HEK293 (cell line): ENCODE results near the gene ANGPTL4.

Experiments used
- ATF2 ChIP-seq: fragments of 450-650 bp; formaldehyde crosslinking; IDR thresholded peaks from 2 replicates; pipeline ENCODE4 v1.5.1; 2016; ENCODE audit warnings: missing biosample characterization, missing genetic modification characterization, low read depth
- BCL11B ChIP-seq: fragments of 450-650 bp; formaldehyde crosslinking; IDR thresholded peaks from 2 replicates; pipeline ENCODE4 v1.5.1; 2016; ENCODE audit warnings: low read depth, missing biosample characterization, missing genetic modification characterization
- EGR2 ChIP-seq: fragments of 450-650 bp; formaldehyde crosslinking; IDR thresholded peaks from 2 replicates; pipeline ENCODE4 v1.5.1; 2016; ENCODE audit warnings: low read depth, missing biosample characterization, missing genetic modification characterization
- FEZF1 ChIP-seq: fragments of 450-650 bp; formaldehyde crosslinking; IDR thresholded peaks from 2 replicates; pipeline ENCODE4 v1.5.1; 2016; ENCODE audit warnings: missing biosample characterization, missing genetic modification characterization
- GLI4 ChIP-seq: fragments of 450-650 bp; formaldehyde crosslinking; IDR thresholded peaks from 2 replicates; pipeline ENCODE4 v1.5.1; 2016; ENCODE audit warnings: missing biosample characterization, missing genetic modification characterization
- HOXC10 ChIP-seq: sonication (generic); formaldehyde crosslinking; IDR thresholded peaks from 2 replicates; pipeline ENCODE4 v1.8.1; 2023; ENCODE audit warnings: mild to moderate bottlenecking, missing genetic modification reagents
- KLF16 ChIP-seq: fragments of 450-650 bp; formaldehyde crosslinking; IDR thresholded peaks from 2 replicates; pipeline ENCODE4 v1.5.1; 2017; ENCODE audit warnings: missing biosample characterization, missing genetic modification characterization
- KLF8 ChIP-seq: fragments of 450-650 bp; formaldehyde crosslinking; IDR thresholded peaks from 2 replicates; pipeline ENCODE4 v1.5.1; 2016; ENCODE audit warnings: missing biosample characterization, missing genetic modification characterization
- PBX3 ChIP-seq: sonication (generic); formaldehyde crosslinking; IDR thresholded peaks from 2 replicates; pipeline ENCODE4 v1.8.1; 2022; ENCODE audit warnings: mild to moderate bottlenecking, moderate library complexity, missing genetic modification reagents
- ZBTB17 ChIP-seq: fragments of 450-650 bp; formaldehyde crosslinking; IDR thresholded peaks from 2 replicates; pipeline ENCODE4 v1.5.1; 2016; ENCODE audit warnings: missing biosample characterization, missing genetic modification characterization
- ZBTB20 ChIP-seq: fragments of 450-650 bp; formaldehyde crosslinking; IDR thresholded peaks from 2 replicates; pipeline ENCODE4 v1.5.1; 2016; ENCODE audit warnings: missing biosample characterization, missing genetic modification characterization
- ZEB2 ChIP-seq: fragments of 450-650 bp; formaldehyde crosslinking; IDR thresholded peaks from 2 replicates; pipeline ENCODE4 v1.5.1; 2016; ENCODE audit warnings: missing biosample characterization, missing genetic modification characterization
- ZNF16 ChIP-seq: fragments of 450-650 bp; formaldehyde crosslinking; IDR thresholded peaks from 2 replicates; pipeline ENCODE4 v1.5.1; 2016; ENCODE audit warnings: low read depth, missing biosample characterization, missing genetic modification characterization
- ZNF18 ChIP-seq: fragments of 450-650 bp; formaldehyde crosslinking; IDR thresholded peaks from 2 replicates; pipeline ENCODE4 v1.5.1; 2016; ENCODE audit warnings: missing biosample characterization, missing genetic modification characterization
- ZNF248 ChIP-seq: fragments of 450-650 bp; formaldehyde crosslinking; IDR thresholded peaks from 2 replicates; pipeline ENCODE4 v1.5.1; 2017; ENCODE audit warnings: missing biosample characterization, missing genetic modification characterization
- ZNF324 ChIP-seq: fragments of 450-650 bp; formaldehyde crosslinking; IDR thresholded peaks from 2 replicates; pipeline ENCODE4 v1.5.1; 2016; ENCODE audit warnings: missing biosample characterization, missing genetic modification characterization
- ZNF394 ChIP-seq: fragments of 450-650 bp; formaldehyde crosslinking; IDR thresholded peaks from 2 replicates; pipeline ENCODE4 v1.5.1; 2016; ENCODE audit warnings: missing biosample characterization, missing genetic modification characterization, mild to moderate bottlenecking, moderate library complexity, borderline replicate concordance
- ZNF416 ChIP-seq: fragments of 450-650 bp; formaldehyde crosslinking; IDR thresholded peaks from 2 replicates; pipeline ENCODE4 v1.5.1; 2016; ENCODE audit warnings: missing biosample characterization, missing genetic modification characterization
- ZNF513 ChIP-seq: fragments of 450-650 bp; IDR thresholded peaks from 2 replicates; pipeline ENCODE4 v1.5.1; 2018; ENCODE audit warnings: missing biosample characterization, missing genetic modification characterization
- ZNF654 ChIP-seq: fragments of 450-650 bp; formaldehyde crosslinking; IDR thresholded peaks from 2 replicates; pipeline ENCODE4 v1.5.1; 2016; ENCODE audit warnings: low read depth, missing biosample characterization, missing genetic modification characterization
- ZNF837 ChIP-seq: fragments of 450-650 bp; formaldehyde crosslinking; IDR thresholded peaks from 2 replicates; pipeline ENCODE4 v1.5.1; 2016; ENCODE audit warnings: missing biosample characterization, missing genetic modification characterization
- ZXDB ChIP-seq: fragments of 450-650 bp; formaldehyde crosslinking; IDR thresholded peaks from 2 replicates; pipeline ENCODE4 v1.5.1; 2016; ENCODE audit warnings: missing biosample characterization, missing genetic modification characterization
- TF ChIP-seq, protein P1 (sequence below): fragments of 450-650 bp; formaldehyde crosslinking; IDR thresholded peaks from 2 replicates; pipeline ENCODE4 v1.5.1; 2016; ENCODE audit warnings: missing biosample characterization, missing genetic modification characterization, borderline replicate concordance
- TF ChIP-seq, protein P2 (sequence below): fragments of 450-650 bp; formaldehyde crosslinking; IDR thresholded peaks from 2 replicates; pipeline ENCODE4 v1.5.1; 2016; ENCODE audit warnings: missing biosample characterization, missing genetic modification characterization
- TF ChIP-seq, protein P3 (sequence below): fragments of 450-650 bp; formaldehyde crosslinking; IDR thresholded peaks from 2 replicates; pipeline ENCODE4 v1.5.1; 2016; ENCODE audit warnings: missing biosample characterization, missing genetic modification characterization
- TF ChIP-seq, protein P4 (sequence below): fragments of 450-650 bp; formaldehyde crosslinking; IDR thresholded peaks from 2 replicates; pipeline ENCODE4 v1.5.1; 2016; ENCODE audit warnings: missing biosample characterization, missing genetic modification characterization

Gene ANGPTL4

DNA sequence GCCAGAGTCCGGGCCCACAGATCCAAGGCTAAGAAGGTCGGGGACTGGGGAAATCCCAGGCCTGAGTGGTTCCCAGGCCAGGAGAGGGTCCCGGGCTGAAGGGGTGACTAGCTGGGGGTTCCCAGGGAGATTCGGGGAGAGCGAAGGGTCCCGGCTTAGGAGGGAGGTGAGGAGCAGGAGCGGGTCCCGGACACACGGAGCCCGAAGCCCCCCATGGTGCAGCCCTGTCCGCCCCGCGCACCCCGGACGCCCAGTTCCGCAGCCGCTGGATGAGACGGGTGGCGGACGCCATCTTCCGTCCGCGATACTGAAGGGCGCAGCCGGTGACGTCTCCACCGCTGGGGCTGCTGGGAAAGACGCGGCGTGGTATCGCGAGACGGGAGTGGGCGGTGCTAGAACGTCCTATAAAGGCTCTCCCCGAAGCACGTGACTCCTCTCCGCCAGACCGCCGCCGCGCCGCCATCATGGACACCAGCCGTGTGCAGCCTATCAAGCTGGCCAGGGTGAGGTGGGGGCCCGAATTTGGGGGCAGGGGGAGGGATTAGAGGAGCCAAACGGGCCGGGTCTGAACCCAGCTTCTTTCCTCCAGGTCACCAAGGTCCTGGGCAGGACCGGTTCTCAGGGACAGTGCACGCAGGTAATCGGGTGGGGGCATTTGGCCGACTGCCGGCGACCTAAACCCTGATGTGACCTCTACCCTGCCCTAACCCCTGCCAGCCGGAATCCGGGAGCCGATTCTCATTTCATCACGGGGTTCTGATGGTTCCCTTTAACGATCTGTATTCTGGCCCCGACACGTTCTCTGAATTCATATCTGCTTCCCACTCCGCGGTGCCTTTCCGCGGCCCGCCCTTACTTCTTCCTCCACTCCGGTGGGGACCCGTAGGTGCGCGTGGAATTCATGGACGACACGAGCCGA, 42.6 kb upstream of the ANGPTL4 start, which contains the start of the genes NDUFA7 and RPS28 (continued):
- 0 out of 2 replicates have a peak, but pooled peaks have one; percentile 51 for TF ChIP-seq ZNF324 (tag by site-specific recombination)
- TF ChIP-seq ZNF18 (tag by site-specific recombination): peak; percentile 22; the same call in 1 of the 2 replicates
- TF ChIP-seq, protein P1, sequence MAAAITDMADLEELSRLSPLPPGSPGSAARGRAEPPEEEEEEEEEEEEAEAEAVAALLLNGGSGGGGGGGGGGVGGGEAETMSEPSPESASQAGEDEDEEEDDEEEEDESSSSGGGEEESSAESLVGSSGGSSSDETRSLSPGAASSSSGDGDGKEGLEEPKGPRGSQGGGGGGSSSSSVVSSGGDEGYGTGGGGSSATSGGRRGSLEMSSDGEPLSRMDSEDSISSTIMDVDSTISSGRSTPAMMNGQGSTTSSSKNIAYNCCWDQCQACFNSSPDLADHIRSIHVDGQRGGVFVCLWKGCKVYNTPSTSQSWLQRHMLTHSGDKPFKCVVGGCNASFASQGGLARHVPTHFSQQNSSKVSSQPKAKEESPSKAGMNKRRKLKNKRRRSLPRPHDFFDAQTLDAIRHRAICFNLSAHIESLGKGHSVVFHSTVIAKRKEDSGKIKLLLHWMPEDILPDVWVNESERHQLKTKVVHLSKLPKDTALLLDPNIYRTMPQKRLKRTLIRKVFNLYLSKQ (tag by site-specific recombination): no peak
- peak; percentile 92 for TF ChIP-seq KLF16 (tag by site-specific recombination)
- 0 out of 2 replicates have a peak, but pooled peaks have one; percentile 37 for TF ChIP-seq BCL11B (tag by site-specific recombination)
- peak; percentile 89 for TF ChIP-seq ZXDB (tag by site-specific recombination)
- TF ChIP-seq PBX3 (CRISPR knock-in tag): peak; percentile 32; the same call in 1 of the 2 replicates
- peak; percentile 14; the same call in 1 of the 2 replicates for TF ChIP-seq EGR2 (tag by site-specific recombination)
- no peak for TF ChIP-seq HOXC10 (CRISPR knock-in tag)
- TF ChIP-seq, protein P2, sequence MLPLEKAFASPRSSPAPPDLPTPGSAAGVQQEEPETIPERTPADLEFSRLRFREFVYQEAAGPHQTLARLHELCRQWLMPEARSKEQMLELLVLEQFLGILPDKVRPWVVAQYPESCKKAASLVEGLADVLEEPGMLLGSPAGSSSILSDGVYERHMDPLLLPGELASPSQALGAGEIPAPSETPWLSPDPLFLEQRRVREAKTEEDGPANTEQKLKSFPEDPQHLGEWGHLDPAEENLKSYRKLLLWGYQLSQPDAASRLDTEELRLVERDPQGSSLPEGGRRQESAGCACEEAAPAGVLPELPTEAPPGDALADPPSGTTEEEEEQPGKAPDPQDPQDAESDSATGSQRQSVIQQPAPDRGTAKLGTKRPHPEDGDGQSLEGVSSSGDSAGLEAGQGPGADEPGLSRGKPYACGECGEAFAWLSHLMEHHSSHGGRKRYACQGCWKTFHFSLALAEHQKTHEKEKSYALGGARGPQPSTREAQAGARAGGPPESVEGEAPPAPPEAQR (tag by site-specific recombination): 0 out of 2 replicates have a peak, but pooled peaks have one; percentile 55
- TF ChIP-seq, protein P3, sequence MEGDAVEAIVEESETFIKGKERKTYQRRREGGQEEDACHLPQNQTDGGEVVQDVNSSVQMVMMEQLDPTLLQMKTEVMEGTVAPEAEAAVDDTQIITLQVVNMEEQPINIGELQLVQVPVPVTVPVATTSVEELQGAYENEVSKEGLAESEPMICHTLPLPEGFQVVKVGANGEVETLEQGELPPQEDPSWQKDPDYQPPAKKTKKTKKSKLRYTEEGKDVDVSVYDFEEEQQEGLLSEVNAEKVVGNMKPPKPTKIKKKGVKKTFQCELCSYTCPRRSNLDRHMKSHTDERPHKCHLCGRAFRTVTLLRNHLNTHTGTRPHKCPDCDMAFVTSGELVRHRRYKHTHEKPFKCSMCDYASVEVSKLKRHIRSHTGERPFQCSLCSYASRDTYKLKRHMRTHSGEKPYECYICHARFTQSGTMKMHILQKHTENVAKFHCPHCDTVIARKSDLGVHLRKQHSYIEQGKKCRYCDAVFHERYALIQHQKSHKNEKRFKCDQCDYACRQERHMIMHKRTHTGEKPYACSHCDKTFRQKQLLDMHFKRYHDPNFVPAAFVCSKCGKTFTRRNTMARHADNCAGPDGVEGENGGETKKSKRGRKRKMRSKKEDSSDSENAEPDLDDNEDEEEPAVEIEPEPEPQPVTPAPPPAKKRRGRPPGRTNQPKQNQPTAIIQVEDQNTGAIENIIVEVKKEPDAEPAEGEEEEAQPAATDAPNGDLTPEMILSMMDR (tag by site-specific recombination): peak; percentile 81
- no peak for TF ChIP-seq ZNF248 (tag by site-specific recombination)
- no peak for TF ChIP-seq ZNF513 (tag by site-specific recombination)
- TF ChIP-seq GLI4 (tag by site-specific recombination): no peak
- TF ChIP-seq ATF2 (tag by site-specific recombination): peak; percentile 86
- peak; percentile 60; the same call in 1 of the 2 replicates for TF ChIP-seq ZEB2 (tag by site-specific recombination)
- peak; percentile 86 for TF ChIP-seq KLF8 (tag by site-specific recombination)
- no peak for TF ChIP-seq ZNF416
- TF ChIP-seq ZNF654 (tag by site-specific recombination): peak; percentile 27; the same call in 1 of the 2 replicates
- TF ChIP-seq ZNF16 (tag by site-specific recombination): 0 out of 2 replicates have a peak, but pooled peaks have one; percentile 4
- 0 out of 2 replicates have a peak, but pooled peaks have one; percentile 39 for TF ChIP-seq ZNF394 (tag by site-specific recombination)
- TF ChIP-seq ZNF837: no peak
- TF ChIP-seq ZBTB20: peak; percentile 75; the same call in 1 of the 2 replicates
- TF ChIP-seq, protein P4, sequence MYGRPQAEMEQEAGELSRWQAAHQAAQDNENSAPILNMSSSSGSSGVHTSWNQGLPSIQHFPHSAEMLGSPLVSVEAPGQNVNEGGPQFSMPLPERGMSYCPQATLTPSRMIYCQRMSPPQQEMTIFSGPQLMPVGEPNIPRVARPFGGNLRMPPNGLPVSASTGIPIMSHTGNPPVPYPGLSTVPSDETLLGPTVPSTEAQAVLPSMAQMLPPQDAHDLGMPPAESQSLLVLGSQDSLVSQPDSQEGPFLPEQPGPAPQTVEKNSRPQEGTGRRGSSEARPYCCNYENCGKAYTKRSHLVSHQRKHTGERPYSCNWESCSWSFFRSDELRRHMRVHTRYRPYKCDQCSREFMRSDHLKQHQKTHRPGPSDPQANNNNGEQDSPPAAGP: peak; percentile 83
- TF ChIP-seq ZBTB17 (tag by site-specific recombination): peak; percentile 43; the same call in 1 of the 2 replicates
- no peak for TF ChIP-seq FEZF1
